ENCODE results near the gene ARFGAP2. TPM values are rescaled to one million over a fixed set of nuclear protein-coding genes. Genes with fewer than 3 reads are reported as not detected.
A peak's percentile ranks its signal among the peaks of the same experiment; 100 is the strongest.
"Not testable (repeated sequence)": the region's sequence is repeated elsewhere in the genome, so short reads cannot be mapped to it uniquely, and the experiment has no call there.

The ARFGAP2 gene
- total RNA-seq, 1 donor from 2014 or later: 99.9 TPM

DNA sequence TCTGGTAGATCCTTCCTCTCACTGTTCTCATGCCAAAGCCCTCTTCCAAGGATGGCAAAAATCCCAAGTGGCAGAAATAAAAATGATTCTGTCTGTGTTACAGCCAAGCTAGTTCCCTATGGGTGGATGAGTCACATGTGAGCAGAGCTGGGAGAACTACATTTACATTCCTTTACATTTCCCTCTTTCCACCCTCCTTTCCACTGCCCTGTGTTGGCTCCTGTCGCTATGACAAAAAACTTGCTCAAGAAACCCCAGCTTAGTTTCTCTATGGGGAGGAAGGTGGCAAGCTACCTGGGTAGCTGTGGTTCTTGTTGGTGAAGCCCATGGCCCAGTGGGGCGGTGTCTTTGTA, 27.9 kb upstream of the ARFGAP2 start:
- Mint-ChIP-seq H3K4me3 (no peak overlapping the region), H3K27ac (no peak overlapping the region), H3K9me3 (no peaks in the 10 kb centered on the region), H3K36me3 (no peaks in the 10 kb centered on the region), H3K27me3 (no peaks in the 10 kb centered on the region), H3K4me1 (ENCODE audit: unreplicated experiment) (peaks cover 5% of the 10 kb centered on the region)
- TF ChIP-seq, protein P1, sequence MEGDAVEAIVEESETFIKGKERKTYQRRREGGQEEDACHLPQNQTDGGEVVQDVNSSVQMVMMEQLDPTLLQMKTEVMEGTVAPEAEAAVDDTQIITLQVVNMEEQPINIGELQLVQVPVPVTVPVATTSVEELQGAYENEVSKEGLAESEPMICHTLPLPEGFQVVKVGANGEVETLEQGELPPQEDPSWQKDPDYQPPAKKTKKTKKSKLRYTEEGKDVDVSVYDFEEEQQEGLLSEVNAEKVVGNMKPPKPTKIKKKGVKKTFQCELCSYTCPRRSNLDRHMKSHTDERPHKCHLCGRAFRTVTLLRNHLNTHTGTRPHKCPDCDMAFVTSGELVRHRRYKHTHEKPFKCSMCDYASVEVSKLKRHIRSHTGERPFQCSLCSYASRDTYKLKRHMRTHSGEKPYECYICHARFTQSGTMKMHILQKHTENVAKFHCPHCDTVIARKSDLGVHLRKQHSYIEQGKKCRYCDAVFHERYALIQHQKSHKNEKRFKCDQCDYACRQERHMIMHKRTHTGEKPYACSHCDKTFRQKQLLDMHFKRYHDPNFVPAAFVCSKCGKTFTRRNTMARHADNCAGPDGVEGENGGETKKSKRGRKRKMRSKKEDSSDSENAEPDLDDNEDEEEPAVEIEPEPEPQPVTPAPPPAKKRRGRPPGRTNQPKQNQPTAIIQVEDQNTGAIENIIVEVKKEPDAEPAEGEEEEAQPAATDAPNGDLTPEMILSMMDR (conservative IDR thresholded peaks at IDR 0.05): no peak
- DNase-seq (ENCODE audit: extremely low spot score, unreplicated experiment): no peak

DNA sequence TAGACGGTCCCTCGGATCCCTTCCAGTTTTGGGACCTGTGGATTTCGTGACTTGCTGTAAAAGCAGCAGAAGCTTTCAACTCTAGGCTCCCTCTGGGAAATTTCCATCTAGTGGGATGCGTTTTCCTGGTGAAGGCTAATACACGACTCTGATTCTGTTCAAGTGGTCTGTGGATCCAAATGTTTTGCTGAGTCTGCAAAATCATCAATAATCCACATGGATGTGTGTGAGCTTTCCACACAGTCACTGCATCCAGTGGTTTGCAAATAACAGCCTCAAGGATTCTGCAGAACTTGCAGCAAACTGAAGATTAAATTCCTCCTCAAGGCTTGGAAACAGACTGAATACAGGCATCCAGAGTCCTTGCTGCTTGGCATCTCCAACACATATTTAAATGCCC, 25.9 kb upstream of the ARFGAP2 start:
- DNase-seq (ENCODE audit: extremely low spot score, unreplicated experiment): no peak
- H3K27ac Mint-ChIP-seq: no peak overlapping the region
- no peaks in the 10 kb centered on the region for H3K9me3 Mint-ChIP-seq
- TF ChIP-seq, protein P1 (conservative IDR thresholded peaks at IDR 0.05): no peak
- H3K27me3 Mint-ChIP-seq: no peaks in the 10 kb centered on the region
- no peaks in the 10 kb centered on the region for H3K36me3 Mint-ChIP-seq
- no peak overlapping the region for H3K4me3 Mint-ChIP-seq
- peaks cover 5% of the 10 kb centered on the region for H3K4me1 Mint-ChIP-seq (ENCODE audit: unreplicated experiment)

DNA sequence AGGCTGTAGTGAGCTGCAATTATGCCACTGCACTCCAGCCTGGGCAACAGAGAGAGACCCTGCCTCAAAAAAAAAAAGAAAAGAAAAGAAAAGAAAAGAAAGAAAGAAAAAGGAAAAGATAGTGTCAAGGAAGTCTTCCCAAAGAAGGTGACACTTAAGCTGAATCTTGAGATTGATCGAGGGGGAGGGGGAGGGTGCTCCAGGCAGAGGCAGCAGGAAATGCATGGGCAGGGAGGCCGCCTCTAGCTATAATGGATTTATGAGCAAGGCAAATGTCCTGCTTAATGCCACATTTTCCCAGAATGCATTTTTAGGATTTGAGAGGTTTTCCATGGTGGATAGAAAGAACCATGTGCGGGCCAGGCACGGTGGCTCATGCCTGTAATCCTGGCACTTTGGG, 24.3 kb upstream of the ARFGAP2 start:
- no peak for DNase-seq (ENCODE audit: extremely low spot score, unreplicated experiment)
- Mint-ChIP-seq H3K4me3 (no peak overlapping the region), H3K27me3 (no peaks in the 10 kb centered on the region), H3K27ac (no peak overlapping the region), H3K9me3 (no peaks in the 10 kb centered on the region), H3K36me3 (no peaks in the 10 kb centered on the region), H3K4me1 (ENCODE audit: unreplicated experiment) (peaks cover 5% of the 10 kb centered on the region)
- TF ChIP-seq, protein P1 (conservative IDR thresholded peaks at IDR 0.05): no peak

DNA sequence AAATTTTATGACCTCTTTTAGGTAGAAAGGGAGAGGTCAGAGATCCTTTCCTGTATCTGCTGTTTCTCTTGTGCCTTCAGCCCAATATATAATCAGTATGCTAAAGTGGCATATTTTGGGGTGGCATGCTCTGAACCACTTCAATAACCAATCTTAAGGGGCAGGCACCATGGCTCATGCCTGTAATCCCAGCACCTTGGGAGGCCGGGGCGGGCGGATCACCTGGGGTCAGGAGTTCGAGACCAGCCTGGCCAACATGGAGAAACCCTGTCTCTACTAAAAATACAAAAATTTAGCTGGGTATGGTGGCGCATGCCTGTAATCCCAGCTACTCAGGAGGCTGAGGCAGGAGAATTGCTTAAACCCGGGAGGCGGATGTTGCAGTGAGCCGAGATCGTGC, 21.5 kb upstream of the ARFGAP2 start:
- Mint-ChIP-seq H3K4me1 (ENCODE audit: unreplicated experiment) (peaks cover 14% of the 10 kb centered on the region), H3K27ac (peak overlapping the region; percentile 26)
- not testable (repeated sequence) for H3K4me3 Mint-ChIP-seq; H3K27me3 Mint-ChIP-seq; H3K9me3 Mint-ChIP-seq; H3K36me3 Mint-ChIP-seq; DNase-seq (ENCODE audit: extremely low spot score, unreplicated experiment)

DNA sequence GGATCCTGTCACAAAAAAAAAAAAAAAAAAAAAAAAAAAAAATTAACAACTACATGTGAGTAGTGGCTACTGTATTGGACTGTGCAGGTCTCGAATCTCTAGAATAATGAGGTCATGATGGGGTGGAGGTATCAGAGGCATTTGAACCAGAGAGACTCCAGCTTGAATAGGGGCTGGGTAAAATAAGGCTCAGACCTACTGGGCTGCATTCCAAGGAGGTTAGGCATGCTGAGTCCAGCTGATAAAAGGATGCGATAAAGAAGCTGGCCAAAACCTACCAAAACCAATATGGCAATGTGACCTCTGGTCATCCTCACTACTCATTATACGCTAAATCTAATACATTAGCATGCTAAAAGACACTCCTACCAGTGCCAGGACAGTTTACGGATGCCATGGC, 15.4 kb upstream of the ARFGAP2 start:
- no peak overlapping the region for H3K4me3 Mint-ChIP-seq
- H3K27ac Mint-ChIP-seq: no peak overlapping the region
- H3K9me3 Mint-ChIP-seq: no peaks in the 10 kb centered on the region
- H3K4me1 Mint-ChIP-seq (ENCODE audit: unreplicated experiment): peaks cover 30% of the 10 kb centered on the region
- H3K27me3 Mint-ChIP-seq: no peaks in the 10 kb centered on the region
- DNase-seq (ENCODE audit: extremely low spot score, unreplicated experiment): no peak
- TF ChIP-seq, protein P1 (conservative IDR thresholded peaks at IDR 0.05): no peak
- no peaks in the 10 kb centered on the region for H3K36me3 Mint-ChIP-seq

DNA sequence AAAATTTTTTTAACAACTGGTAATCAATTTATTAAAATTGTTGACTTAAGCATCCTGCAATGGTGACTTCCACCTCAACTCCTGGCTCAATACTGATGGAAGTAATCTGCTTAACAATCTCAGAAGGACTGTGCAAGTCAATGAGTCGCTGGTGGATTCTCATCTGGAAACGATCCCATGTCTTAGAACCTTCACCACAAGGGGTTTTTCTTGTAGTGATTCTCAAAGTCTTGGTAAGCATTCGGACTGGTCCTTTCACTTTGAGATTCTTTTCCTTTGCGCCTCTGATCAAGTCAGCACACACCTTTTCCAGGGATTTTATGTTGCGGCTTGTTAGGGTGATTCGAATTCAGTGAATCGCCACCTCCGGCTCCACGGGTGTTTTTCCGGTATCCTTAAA, 14.5 kb upstream of the ARFGAP2 start:
- not testable (repeated sequence) for H3K4me3 Mint-ChIP-seq; H3K9me3 Mint-ChIP-seq; H3K36me3 Mint-ChIP-seq; H3K27me3 Mint-ChIP-seq; DNase-seq (ENCODE audit: extremely low spot score, unreplicated experiment); H3K27ac Mint-ChIP-seq
- H3K4me1 Mint-ChIP-seq (ENCODE audit: unreplicated experiment): peaks cover 30% of the 10 kb centered on the region

DNA sequence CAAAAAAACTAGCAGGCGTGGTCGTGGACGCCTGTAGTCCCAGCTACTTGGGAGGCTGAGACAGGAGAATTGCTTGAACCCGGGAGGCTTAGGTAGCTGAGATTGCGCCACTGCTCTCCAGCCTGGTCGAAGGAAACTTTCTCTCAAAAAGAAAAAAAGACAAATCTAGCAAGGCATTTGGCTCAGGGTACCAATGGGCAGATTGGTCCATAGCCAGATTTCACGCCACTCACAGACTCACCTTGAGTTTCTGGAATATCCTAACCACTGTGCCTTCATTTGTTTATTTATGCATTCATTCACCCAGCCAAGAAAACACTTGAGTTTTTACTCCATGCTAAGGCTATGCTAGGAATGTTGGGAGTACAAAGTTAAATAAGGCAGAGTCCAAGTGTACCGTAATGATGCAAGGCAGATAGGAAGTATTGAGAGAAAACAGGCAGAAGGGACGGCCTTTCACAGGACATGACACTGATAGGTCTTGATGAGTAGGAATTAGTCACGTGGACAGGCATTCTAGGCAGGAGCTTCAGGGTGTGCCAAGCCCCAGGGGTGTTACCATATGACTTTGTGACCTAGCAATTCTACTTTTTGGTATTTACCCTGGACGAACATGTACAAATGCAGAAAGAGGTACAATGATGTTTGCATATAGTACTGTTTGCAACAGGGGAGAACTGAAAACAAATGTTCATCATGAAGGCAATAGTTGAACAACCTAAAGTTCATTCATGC, 12.6 kb upstream of the ARFGAP2 start:
- Mint-ChIP-seq H3K4me3 (peak overlapping the region; percentile 54), H3K27ac (peak overlapping the region; percentile 82), H3K4me1 (ENCODE audit: unreplicated experiment) (peaks cover 30% of the 10 kb centered on the region), H3K27me3 (no peaks in the 10 kb centered on the region), H3K36me3 (no peaks in the 10 kb centered on the region), H3K9me3 (no peaks in the 10 kb centered on the region)
- TF ChIP-seq, protein P1 (conservative IDR thresholded peaks at IDR 0.05): no peak
- no peak for DNase-seq (ENCODE audit: extremely low spot score, unreplicated experiment)
